GM12801 (cell line): ENCODE data around the gene ADAM17.

ENCODE experiments used
- CTCF ChIP-seq: IDR thresholded peaks from one replicate; pipeline ENCODE4 v1.5.1; 2011; ENCODE audit warnings: control low read depth; ENCODE audit not compliant: insufficient read length; ENCODE audit errors: extremely low read depth

The ADAM17 gene

GRCh38 chr2:9543557-9543956, 12.1 kb downstream of the ADAM17 start:
- no peak for TF ChIP-seq CTCF

- TF ChIP-seq CTCF = no peak
These were observed 16.1 kb downstream of the ADAM17 start for GRCh38 chr2:9539531-9539930.

GRCh38 chr2:9538000-9538507, 17.6 kb downstream of the ADAM17 start:
- no peak for TF ChIP-seq CTCF

- no peak for TF ChIP-seq CTCF
These were observed 19.1 kb downstream of the ADAM17 start for GRCh38 chr2:9536504-9536903.

GRCh38 chr2:9535177-9535576, 20.5 kb downstream of the ADAM17 start:
- TF ChIP-seq CTCF = no peak

- no peak for TF ChIP-seq CTCF
These were observed 22.0 kb downstream of the ADAM17 start for GRCh38 chr2:9533663-9534062.

- TF ChIP-seq CTCF = no peak
These were observed 23.2 kb downstream of the ADAM17 start for GRCh38 chr2:9532421-9532820.
